RPMI7951 (cell line): Measurements from ENCODE around the gene TESPA1. TPM values are rescaled to one million over a fixed set of nuclear protein-coding genes. Genes with fewer than 3 reads are reported as not detected.

ENCODE experiments used
- total RNA-seq: library from RNA; depleted of rRNA; stranded (reverse); fragments of >200 nt; shearing (Covaris generic); gene quantifications from 2 replicates; pipeline ENCODE4 v1.2.3, GENCODE V29; 2014; rRNA removed

TESPA1 gene
- total RNA-seq, 1 experiment from 2014 or later = under 0.01 TPM

Other genes starting within 250 kb of the TESPA1 start
- not detected in 2 replicates for gene MUCL1, start 130.2 kb downstream of the TESPA1 start, total RNA-seq
- gene NEUROD4, start 35.2 kb upstream of the TESPA1 start, total RNA-seq = not detected in 2 replicates
- gene OR9K2, start 141.6 kb upstream of the TESPA1 start, total RNA-seq = not detected in 2 replicates
- gene OR10A7, start 236.3 kb upstream of the TESPA1 start, total RNA-seq = not detected in 2 replicates